Endothelial cell of umbilical vein (primary cell): Measurements from ENCODE around the gene CERCAM. TPM values are rescaled to one million over a fixed set of nuclear protein-coding genes. Genes with fewer than 3 reads are reported as not detected.

ENCODE experiments used
- BruUV-seq: library from RNA; stranded (reverse); fragments of 400-500 nt; replicated peaks from 2 replicates; lab custom pipeline; 2021; lab: Mats Ljungman, UMichigan
- CTCF ChIA-PET: fragments of 300-600, 350-600 bp; sonication (Branson Sonifier 250); formaldehyde crosslinking; loops from one replicate; lab custom pipeline; 2021; ENCODE audit warnings: antibody characterized with exemption, inconsistent platforms; lab: Charles Lee
- POLR2A ChIA-PET: fragments of 300-600, 350-600 bp; sonication (Branson Sonifier 250); formaldehyde crosslinking; loops from one replicate; lab custom pipeline; 2021; ENCODE audit warnings: antibody characterized with exemption, inconsistent platforms; lab: Charles Lee
- DNase-seq: peaks from one replicate; pipeline ENCODE4 v3.0.0-alpha.2; 2011; ENCODE audit warnings: low read depth, low spot score
- FAIRE-seq: peaks from 2 replicates; lab custom pipeline; 2011; peaks lifted over from hg19 to GRCh38; lab: Jason Lieb, UNC
- H2AFZ ChIP-seq: 2 replicates; pipeline ENCODE4 v1.6.0; 2012; ENCODE audit warnings: low read depth, low read length, control low read depth, inconsistent platforms
- H3K27ac ChIP-seq: 2 replicates; pipeline ENCODE4 v1.5.1; 2011; ENCODE audit warnings: low read depth, mild to moderate bottlenecking, control low read depth, low read length, moderate library complexity; ENCODE audit not compliant: insufficient read depth
- H3K27me3 ChIP-seq, 2 experiments: 2 replicates each; pipeline versions ENCODE4 v1.6.0 to v1.6.1; 2011; ENCODE audit warnings: low read length in 2 of 2, mixed read lengths in 1 of 2; ENCODE audit not compliant: control insufficient read depth in 2 of 2, insufficient read depth in 2 of 2
- H3K36me3 ChIP-seq, 2 experiments: 2 replicates in 1 of 2; 3 replicates in 1 of 2; pipeline ENCODE4 v1.5.1; 2011; ENCODE audit warnings: low read length in 2 of 2, mild to moderate bottlenecking in 1 of 2, moderate library complexity in 1 of 2; ENCODE audit not compliant: control insufficient read depth in 2 of 2, insufficient read depth in 2 of 2; ENCODE audit errors: extremely low read depth in 1 of 2
- H3K4me1 ChIP-seq: 3 replicates; pipeline ENCODE4 v1.5.1; 2011; ENCODE audit warnings: mild to moderate bottlenecking, low read length; ENCODE audit not compliant: control insufficient read depth, insufficient read depth; ENCODE audit errors: extremely low read depth
- H3K4me2 ChIP-seq: 2 replicates; pipeline ENCODE4 v1.6.1; 2011; ENCODE audit warnings: low read length, control low read depth, mixed read lengths; ENCODE audit not compliant: insufficient read depth
- H3K4me3 ChIP-seq, 3 experiments: fragments of 200-600 bp in 1 of 3; sonication (generic), shearing (Covaris generic) in 1 of 3; replicated peaks in 1 of 3; 2 replicates each; pipeline ENCODE4 v1.5.1; 2011 to 2016; ENCODE audit warnings: control low read depth in 3 of 3, low read length in 3 of 3, mild to moderate bottlenecking in 2 of 3, inconsistent platforms in 1 of 3, low read depth in 1 of 3, moderate library complexity in 1 of 3; ENCODE audit not compliant: insufficient read depth in 1 of 3
- H3K79me2 ChIP-seq: 2 replicates; pipeline ENCODE4 v1.6.0; 2012; ENCODE audit warnings: low read length, inconsistent platforms; ENCODE audit not compliant: control insufficient read depth, insufficient read depth
- H3K9ac ChIP-seq: replicated peaks from 2 replicates; pipeline ENCODE3; 2011; ENCODE audit warnings: low read length, control low read depth; ENCODE audit not compliant: insufficient read depth; ENCODE audit errors: extremely low read depth
- H3K9me1 ChIP-seq: replicated peaks from 3 replicates; pipeline ENCODE4 v1.6.0; 2011; ENCODE audit warnings: mild to moderate bottlenecking, low read length; ENCODE audit not compliant: control insufficient read depth, insufficient read depth; ENCODE audit errors: extremely low read depth
- H3K9me3 ChIP-seq: replicated peaks from 2 replicates; pipeline ENCODE4 v1.5.1; 2012; ENCODE audit warnings: low read length, inconsistent platforms; ENCODE audit not compliant: control insufficient read depth, insufficient read depth
- H4K20me1 ChIP-seq: replicated peaks from 2 replicates; pipeline ENCODE3; 2011; ENCODE audit warnings: mild to moderate bottlenecking, low read length; ENCODE audit not compliant: control insufficient read depth, insufficient read depth; ENCODE audit errors: extremely low read depth
- EZH2 ChIP-seq: IDR thresholded peaks from 2 replicates; pipeline ENCODE4 v1.6.1; 2012; ENCODE audit warnings: borderline replicate concordance, low read depth, mild to moderate bottlenecking, moderate library complexity, low read length, inconsistent platforms; ENCODE audit not compliant: severe bottlenecking
- FOS ChIP-seq: IDR thresholded peaks from 2 replicates; pipeline ENCODE4 v1.6.1; 2011; ENCODE audit warnings: mild to moderate bottlenecking, low read length, moderate library complexity, borderline replicate concordance; ENCODE audit not compliant: insufficient read depth
- GATA2 ChIP-seq: IDR thresholded peaks from 2 replicates; pipeline ENCODE4 v1.7.0; 2011; ENCODE audit warnings: low read depth, mild to moderate bottlenecking, moderate library complexity, mixed read lengths, low read length; ENCODE audit not compliant: insufficient read length, insufficient read depth
- JUN ChIP-seq: IDR thresholded peaks from 2 replicates; pipeline ENCODE4 v1.6.1; 2011; ENCODE audit warnings: borderline replicate concordance, low read depth; ENCODE audit not compliant: insufficient read length, insufficient read depth
- MYC ChIP-seq: IDR thresholded peaks from one replicate; pipeline ENCODE4 v1.6.1; 2011; ENCODE audit warnings: mild to moderate bottlenecking, low read depth, low read length
- POLR2A ChIP-seq: IDR thresholded peaks from 2 replicates; pipeline ENCODE4 v1.6.1; 2012; ENCODE audit warnings: low read depth, mild to moderate bottlenecking, control low read depth, low read length
- POLR2AphosphoS5 ChIP-seq: IDR thresholded peaks from 2 replicates; pipeline ENCODE4 v1.6.1; 2012; ENCODE audit warnings: low read depth, mild to moderate bottlenecking, control low read depth, low read length, moderate library complexity; ENCODE audit not compliant: insufficient read depth
- dilution Hi-C: fragments of 300-500 bp; cut with MboI; formaldehyde crosslinking; loops from one replicate; pipeline ENCODE4 v1.15.0; 2019; ENCODE audit warnings: low sequenced_read_pairs; ENCODE audit not compliant: extremely low pct_ligation_motif_present
- intact Hi-C: fragments of 100-400 bp; cut with micrococcal nuclease; formaldehyde crosslinking; loops from one replicate; pipeline ENCODE4 v1.10.0; 2022
- polyA plus RNA-seq, 4 experiments: library from polyadenylated mRNA; depleted of rRNA in 3 of 4; stranded (reverse) in 3 of 4; unstranded in 1 of 4; fragments of >200 nt; gene quantifications; 2 replicates each; pipeline versions ENCODE4 v1.2.1 to v1.2.3, GENCODE V29; 2011 to 2012; ENCODE audit warnings: missing spikeins in 1 of 4
- total RNA-seq: library from RNA; stranded (reverse); gene quantifications from 2 replicates; pipeline ENCODE4 v1.2.3, GENCODE V29; 2021
- TF ChIP-seq, protein P1 (sequence below): IDR thresholded peaks from 2 replicates; pipeline ENCODE4 v1.6.1; 2011; ENCODE audit not compliant: insufficient read depth, insufficient read length
- TF ChIP-seq, protein P2 (sequence below), 2 donors: IDR thresholded peaks; 1 replicate in 1 of 2; 2 replicates in 1 of 2; pipeline ENCODE4 v1.5.1; 2011; ENCODE audit warnings: low read length in 2 of 2, mild to moderate bottlenecking in 2 of 2, moderate library complexity in 2 of 2, control low read depth in 1 of 2, inconsistent platforms in 1 of 2, low read depth in 1 of 2; ENCODE audit not compliant: insufficient read depth in 1 of 2; ENCODE audit errors: extremely low read depth in 1 of 2

Gene CERCAM
- total and polyA plus RNA-seq, 2 donors (not counting 3 experiments of a cell fraction or from before 2014, with no cell fraction given): 47.9 to 77.8 TPM

DNA sequence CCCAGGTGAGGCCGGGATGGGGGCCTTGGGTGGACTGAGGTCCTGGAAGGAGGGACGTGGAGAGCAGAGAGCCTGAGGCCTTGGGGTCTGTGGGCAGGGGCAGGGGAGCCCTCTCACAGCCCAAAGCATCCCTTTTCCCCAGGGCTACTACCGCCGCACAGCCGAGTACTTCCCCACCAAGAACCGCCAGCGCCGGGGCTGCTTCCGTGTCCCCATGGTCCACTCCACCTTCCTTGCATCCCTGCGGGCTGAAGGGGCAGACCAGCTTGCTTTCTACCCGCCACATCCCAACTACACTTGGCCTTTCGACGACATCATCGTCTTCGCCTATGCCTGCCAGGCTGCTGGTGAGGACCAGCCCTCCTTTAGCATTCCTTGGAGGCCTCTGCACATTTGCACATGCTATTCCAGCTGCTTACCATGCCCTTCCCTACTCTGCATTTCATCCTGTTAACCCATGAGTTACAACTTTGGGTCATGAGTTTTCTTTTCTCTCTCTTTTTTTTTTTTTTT, 3.7 kb downstream of the CERCAM start:
- Histone ChIP-seq H3K79me2 (no peaks in the 10 kb centered on the region), H3K4me2 (no peak overlapping the region), H3K4me1 (peaks cover 22% of the 10 kb centered on the region), H4K20me1 (no peaks in the 10 kb centered on the region), H3K9ac (no peak overlapping the region), H3K27ac (no peak overlapping the region), H3K36me3 (no peaks in the 10 kb centered on the region), H2AFZ (no peak overlapping the region), H3K4me3 (no peak overlapping the region), H3K27me3 (peaks cover 0 to 2% of the 10 kb centered on the region in 2 experiments), H3K9me3 (no peaks in the 10 kb centered on the region), H3K9me1 (no peaks in the 10 kb centered on the region)
- intact Hi-C loops (no loop called here), dilution Hi-C loops (no loop called here)
- BruUV-seq: no TSS peak
- POLR2A ChIA-PET: no interaction called here
- FAIRE-seq (no peak), DNase-seq (no peak)
- TF ChIP-seq POLR2A (no peak), MYC (no peak), POLR2AphosphoS5 (no peak)
- CTCF ChIA-PET: interaction anchor here (1.4 to 1.5 kb wide), 2 partner anchors 15 to 62 kb away, joined by 4 to 5 read pairs; no protein-coding TSS in a partner anchor

DNA sequence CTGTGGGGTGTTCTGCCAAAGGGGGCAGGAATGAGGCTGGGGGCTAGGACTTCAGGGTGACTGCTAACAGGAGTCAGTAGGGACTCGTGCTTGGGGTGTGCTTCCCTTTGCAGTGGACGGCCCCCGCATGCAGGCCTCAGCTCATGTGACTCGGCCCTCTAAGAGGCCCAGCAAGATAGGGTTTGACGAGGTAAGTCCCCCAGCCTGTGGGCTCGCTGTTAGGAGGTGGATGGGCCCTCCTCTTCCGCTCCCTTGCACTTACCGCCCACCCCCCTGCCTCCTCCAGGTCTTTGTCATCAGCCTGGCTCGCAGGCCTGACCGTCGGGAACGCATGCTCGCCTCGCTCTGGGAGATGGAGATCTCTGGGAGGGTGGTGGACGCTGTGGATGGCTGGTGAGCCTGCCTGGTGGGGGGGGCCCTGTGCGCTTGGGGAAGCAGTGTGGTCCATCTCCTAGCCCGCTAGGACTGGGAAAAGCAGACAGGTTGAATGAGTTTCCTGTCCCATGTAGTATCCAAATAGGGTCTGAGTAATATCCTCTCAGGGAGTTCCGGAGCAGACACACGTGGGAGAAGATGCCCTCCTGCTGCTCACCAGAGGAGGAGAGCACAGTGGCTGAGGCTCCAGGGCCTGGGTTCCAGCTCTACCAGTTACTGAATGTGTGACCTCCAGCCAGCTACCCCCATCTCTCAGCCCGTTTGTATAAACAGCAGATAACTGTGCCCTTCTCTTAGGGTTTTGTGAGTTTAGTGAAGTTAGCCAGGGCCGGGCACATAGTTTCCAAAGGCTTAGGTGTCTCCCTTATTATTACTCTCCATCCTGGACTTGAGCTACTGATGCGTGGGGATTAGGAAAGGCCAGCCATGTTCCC, 8.2 kb downstream of the CERCAM start:
- H4K20me1 ChIP-seq: no peaks in the 10 kb centered on the region
- peak; percentile 50 for DNase-seq
- intact Hi-C loops: loop anchor here (1.0 kb wide), 1 partner anchor 8 kb away; no protein-coding TSS in a partner anchor
- no peaks in the 10 kb centered on the region for H3K79me2 ChIP-seq
- no peaks in the 10 kb centered on the region for H3K9me1 ChIP-seq
- ChIA-PET CTCF (interaction anchor here (0.8 to 2.9 kb wide), 6 partner anchors 9 to 134 kb away, joined by 3 to 22 read pairs (median 4); no protein-coding TSS in a partner anchor), POLR2A (interaction anchor here (0.6 kb wide), 2 partner anchors 199 to 770 kb away, joined by 3 read pairs; no protein-coding TSS in a partner anchor)
- peak; percentile 82 for FAIRE-seq
- no peak overlapping the region for H3K4me3 ChIP-seq
- no peak overlapping the region for H3K4me2 ChIP-seq
- TF ChIP-seq FOS (no peak), MYC (peak; percentile 57), POLR2AphosphoS5 (no peak), JUN (peak; percentile 26), GATA2 (no peak), POLR2A (no peak), EZH2 (no peak)
- TF ChIP-seq, protein P1, sequence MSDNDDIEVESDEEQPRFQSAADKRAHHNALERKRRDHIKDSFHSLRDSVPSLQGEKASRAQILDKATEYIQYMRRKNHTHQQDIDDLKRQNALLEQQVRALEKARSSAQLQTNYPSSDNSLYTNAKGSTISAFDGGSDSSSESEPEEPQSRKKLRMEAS: peak; percentile 18
- TF ChIP-seq, protein P2, sequence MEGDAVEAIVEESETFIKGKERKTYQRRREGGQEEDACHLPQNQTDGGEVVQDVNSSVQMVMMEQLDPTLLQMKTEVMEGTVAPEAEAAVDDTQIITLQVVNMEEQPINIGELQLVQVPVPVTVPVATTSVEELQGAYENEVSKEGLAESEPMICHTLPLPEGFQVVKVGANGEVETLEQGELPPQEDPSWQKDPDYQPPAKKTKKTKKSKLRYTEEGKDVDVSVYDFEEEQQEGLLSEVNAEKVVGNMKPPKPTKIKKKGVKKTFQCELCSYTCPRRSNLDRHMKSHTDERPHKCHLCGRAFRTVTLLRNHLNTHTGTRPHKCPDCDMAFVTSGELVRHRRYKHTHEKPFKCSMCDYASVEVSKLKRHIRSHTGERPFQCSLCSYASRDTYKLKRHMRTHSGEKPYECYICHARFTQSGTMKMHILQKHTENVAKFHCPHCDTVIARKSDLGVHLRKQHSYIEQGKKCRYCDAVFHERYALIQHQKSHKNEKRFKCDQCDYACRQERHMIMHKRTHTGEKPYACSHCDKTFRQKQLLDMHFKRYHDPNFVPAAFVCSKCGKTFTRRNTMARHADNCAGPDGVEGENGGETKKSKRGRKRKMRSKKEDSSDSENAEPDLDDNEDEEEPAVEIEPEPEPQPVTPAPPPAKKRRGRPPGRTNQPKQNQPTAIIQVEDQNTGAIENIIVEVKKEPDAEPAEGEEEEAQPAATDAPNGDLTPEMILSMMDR (IDR thresholded peaks at IDR 0.05; ENCODE audit: extremely low read depth in 1 of 2, insufficient read depth in 1 of 2, low read depth in 1 of 2, low read length in 2 of 2): no peak
- dilution Hi-C loops: no loop called here
- no peak overlapping the region for H3K9ac ChIP-seq
- H3K27me3 ChIP-seq: no peaks in the 10 kb centered on the region
- peak overlapping the region; percentile 41 for H3K27ac ChIP-seq
- H2AFZ ChIP-seq: peak overlapping the region; percentile 23
- no peaks in the 10 kb centered on the region for H3K36me3 ChIP-seq
- peaks cover 12% of the 10 kb centered on the region for H3K4me1 ChIP-seq
- H3K9me3 ChIP-seq: no peaks in the 10 kb centered on the region
- no TSS peak for BruUV-seq
